Peyer's patch (tissue), 4 donors: ENCODE results near the gene TM4SF20.

Experiments used
- CTCF ChIP-seq, 6 experiments: fragments of 450-650 bp in 4 of 6; fragments of 200-600 bp in 2 of 6; sonication (generic) in 1 of 6; IDR thresholded peaks; one replicate each; pipeline ENCODE4 v1.5.1; 2017 to 2019; ENCODE audit warnings: antibody characterized with exemption in 6 of 6, mild to moderate bottlenecking in 3 of 6, moderate library complexity in 1 of 6
- POLR2A ChIP-seq, 2 donors: fragments of 450-650 bp; IDR thresholded peaks; one replicate each; pipeline ENCODE4 v1.5.1; 2017; ENCODE audit warnings: antibody characterized with exemption in 2 of 2, mild to moderate bottlenecking in 2 of 2, moderate library complexity in 2 of 2

GRCh38 chr2:227349989-227350612 lies 29.0 kb downstream of the TM4SF20 start:
- TF ChIP-seq CTCF (IDR thresholded peaks at IDR 0.05), result no peak
- no peak for TF ChIP-seq POLR2A (IDR thresholded peaks at IDR 0.05)
